DMS114 treated with DMSO at 0.1 percent for 48 hours (cell line): ENCODE measurements around the gene DUS3L.
"Not testable (repeated sequence)": the region's sequence is repeated elsewhere in the genome, so short reads cannot be mapped to it uniquely, and the experiment has no call there.

Source experiments
- DNase-seq: peaks from one replicate; lab custom pipeline; 2025; ENCODE audit not compliant: unreplicated experiment; lab: John Stamatoyannopoulos, UW

Gene DUS3L

DNA sequence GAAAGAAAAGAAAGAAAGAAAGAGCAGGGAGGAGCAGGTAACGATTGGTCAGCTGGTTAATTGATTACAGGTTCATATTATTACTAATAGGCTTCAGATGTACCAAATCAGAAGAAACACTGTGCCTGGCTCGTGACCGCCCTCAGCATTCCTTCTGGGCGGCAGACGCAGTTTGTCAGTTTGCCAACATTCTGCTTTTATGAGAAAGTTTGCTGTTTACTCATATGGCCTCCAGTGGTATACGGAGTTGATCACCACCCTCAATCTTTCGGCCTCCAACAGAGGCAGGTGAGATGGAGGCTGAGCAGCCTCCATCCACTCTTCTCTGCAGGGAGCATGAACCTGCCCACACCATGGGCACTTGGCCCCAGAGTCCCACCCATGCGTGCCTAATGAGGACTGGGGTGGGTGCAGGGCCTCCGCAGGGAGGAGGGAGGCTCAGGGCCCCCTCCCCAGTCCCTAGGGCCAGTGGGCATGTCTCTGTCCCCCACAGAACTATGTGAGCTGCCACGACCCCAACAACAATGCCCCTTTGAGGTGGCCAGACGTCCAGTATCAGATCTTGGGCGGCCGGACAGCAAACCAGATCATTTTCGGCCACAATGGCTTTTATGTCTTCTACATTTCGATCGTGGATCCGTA is 15.2 kb downstream of the DUS3L start:
- DNase-seq: no peak

DNA sequence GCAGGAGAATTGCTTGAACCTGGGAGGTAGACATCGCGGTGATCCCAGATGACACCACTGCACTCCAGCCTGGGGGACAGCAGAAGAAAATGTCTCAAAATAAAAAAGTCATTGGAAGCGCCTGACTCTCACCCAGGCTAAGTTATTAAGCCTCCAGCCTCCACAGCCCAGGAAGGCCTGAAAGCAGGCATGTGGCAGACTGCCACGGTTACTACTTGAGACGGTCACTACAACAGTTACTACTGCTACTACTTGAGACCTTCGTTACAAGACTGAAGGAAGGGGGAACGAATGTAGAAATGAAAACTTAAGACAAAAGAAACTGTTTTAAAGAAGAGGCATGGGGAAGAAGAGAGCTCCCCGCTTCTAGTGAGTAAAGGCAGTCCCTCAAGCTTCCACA is 16.0 kb downstream of the DUS3L start:
- DNase-seq: no peak

DNA sequence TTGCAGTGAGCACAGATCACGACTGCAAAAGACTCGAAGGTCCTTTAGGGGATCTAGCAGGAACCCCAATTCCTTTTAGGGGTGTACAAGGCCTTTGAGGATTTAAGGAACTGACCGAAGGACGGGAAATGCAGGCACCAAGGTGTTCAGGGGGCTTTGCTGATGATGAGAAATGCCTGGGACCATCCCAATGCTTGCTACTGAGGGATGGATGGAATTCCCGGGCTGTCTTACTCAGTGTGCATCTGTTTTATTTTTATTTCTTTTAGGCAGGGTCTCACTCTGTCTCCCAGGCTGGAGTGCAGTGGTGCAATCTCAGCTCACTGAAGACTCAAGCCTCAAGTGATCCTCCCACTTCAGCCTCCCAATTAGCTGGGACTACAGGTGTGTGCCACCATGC is 17.7 kb downstream of the DUS3L start:
- DNase-seq: no peak

DNA sequence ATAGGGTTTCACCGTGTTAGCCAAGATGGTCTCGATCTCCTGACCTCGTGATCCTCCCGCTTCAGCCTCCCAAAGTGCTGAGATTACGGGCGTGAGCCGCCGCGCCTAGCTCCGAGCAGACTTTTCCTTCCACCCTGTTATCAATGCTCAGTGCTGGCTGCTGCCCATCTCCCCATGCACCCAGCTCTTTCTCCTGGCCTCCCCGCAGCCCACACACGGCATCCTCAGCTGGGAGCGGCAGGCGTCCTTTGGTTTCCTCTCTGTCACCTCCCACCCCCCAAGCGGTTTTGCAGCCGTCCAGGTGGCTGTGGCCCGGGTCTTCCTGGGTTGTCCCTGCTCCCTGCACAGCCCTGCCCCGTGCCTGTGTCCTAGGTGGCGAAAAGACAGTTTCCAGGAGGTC is 18.5 kb downstream of the DUS3L start:
- no peak for DNase-seq

DNA sequence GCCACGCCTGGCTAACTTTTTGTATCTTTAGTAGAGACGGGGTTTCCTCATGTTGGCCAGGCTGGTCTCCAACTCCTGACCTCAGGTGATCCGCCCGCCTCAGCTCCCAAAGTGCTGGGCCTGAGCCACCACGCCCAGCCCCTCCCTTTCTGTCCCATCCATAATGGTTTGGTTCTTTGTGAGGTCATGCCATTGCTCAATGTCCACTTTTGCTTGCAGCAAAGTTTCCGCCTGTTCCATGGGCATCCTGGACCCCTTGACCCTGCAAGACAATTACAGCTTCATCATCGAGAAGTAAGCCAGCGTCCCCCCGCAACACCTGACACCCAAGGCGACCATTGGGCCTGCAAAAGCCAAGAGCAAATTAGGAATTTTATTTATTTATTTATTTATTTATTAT is 23.0 kb downstream of the DUS3L start:
- DNase-seq: no peak

DNA sequence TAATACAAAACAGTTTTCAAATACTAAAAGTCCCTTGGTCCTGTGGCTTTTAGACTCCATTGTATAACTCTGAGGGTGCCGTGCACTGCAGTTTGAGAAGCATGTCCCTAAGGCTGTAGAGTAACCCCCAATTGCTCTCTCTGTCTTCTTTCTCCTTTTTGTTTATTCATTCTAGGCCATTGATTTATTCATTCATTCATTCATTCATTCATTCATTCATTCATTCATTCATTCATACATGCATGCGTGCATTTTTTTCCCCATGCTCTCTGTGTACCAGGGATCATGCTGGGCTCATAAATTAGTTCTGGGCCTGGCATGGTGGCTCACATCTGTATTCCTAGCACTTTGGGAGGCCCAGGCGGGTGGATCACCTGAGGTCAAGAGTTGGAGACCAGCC is 25.7 kb downstream of the DUS3L start:
- no peak for DNase-seq

DNA sequence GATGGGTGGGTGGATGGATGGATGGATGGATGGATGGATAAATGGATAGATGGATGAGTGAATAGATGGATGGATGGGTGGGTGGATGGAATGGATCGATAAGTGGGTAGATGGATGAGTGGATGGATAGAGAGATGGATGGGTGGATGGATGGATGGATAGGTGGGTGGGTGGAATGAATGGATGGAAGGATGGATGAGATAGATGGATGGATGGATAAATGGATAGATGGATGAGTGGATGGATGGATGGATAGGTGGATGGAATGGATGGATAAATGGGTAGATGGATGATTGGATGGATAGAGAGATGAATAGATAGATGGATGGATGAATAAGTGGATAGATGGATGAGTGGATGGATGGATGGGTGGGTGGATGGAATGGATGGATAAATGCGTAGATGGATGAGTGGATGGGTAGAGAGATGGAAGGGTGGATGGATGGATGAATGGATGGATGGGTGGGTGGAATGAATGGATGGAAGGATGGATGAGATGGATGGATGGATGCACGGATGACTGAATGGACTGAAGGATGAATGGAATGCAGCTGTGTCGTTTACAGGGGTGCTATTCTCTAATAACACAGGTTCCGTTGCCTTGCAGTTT is 28.2 kb downstream of the DUS3L start:
- DNase-seq: no peak

DNA sequence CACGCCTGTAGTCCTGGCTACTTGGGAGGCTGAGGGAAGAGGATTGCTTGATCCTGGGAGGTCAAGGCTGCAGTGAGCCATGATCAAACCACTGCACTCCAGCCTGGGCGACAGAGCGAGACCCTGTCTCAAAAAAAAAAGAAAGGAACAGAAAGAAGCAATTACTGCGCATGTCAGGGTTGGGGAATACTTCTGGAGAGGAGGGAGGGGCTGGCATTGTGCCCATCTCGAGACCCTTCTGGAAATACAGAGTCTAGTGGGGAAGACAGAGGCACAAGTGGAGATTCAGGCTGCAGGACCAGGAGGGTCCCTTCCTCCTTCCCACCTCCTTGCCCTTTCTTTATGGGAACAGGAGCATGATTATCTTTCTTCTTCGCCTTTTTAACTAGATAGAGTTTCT is 37.2 kb downstream of the DUS3L start:
- no peak for DNase-seq

DNA sequence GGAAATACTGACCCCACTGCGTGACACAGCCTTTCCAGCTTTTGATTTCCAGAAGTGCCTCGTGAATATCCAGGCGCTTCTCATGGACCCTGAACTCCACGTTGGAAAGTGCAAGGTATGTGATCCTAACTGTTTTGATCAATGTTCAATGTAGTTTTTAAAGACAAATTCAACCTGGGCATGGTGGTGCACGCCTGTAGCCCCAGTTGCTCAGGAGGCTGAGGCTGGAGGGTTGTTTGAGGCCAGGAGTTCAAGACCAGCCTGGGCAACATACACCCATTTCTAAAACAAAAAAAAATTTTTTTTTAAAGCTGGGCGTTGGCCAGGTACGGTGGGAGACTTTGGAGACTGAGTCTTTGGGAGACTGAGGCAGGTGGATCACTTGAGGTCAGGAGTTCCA is 39.3 kb downstream of the DUS3L start:
- no peak for DNase-seq

DNA sequence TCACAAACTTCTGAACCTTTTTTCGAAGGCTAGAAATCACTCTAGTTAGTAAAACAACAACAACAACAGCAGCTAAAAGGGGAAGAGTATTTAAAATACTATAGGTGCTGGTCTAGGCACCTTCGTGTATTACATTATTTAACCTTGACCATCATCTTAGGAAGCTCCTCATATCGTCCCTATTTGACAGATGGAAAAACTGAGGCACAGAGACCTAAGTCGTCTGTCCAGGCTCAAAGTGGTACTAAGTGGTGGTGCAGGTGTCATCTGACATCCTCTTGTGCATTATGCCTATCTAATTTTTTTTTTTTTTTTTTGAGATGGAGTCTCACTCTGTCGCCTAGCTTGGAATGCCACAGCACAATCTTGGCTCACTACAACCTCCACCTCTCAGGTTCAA is 41.5 kb downstream of the DUS3L start:
- no peak for DNase-seq

DNA sequence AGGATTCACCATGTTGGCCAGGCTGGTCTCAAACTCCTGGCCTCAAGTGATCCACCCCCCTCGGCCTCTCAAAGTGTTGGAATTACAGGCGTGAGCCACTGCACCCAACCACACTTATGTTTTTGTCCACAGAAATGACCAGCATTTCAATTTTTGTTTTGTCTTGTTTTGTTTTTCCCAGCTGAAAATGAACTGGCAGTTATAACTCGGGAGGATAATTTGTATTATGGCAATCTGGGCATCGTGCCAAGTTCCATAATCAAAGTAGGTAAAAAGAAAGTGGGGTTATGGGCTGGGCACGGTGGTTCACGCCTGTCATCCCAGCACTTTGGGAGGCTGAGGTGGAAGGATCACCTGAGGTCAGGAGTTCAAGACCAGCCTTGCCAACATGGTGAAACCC is 42.0 kb downstream of the DUS3L start:
- not testable (repeated sequence) for DNase-seq

DNA sequence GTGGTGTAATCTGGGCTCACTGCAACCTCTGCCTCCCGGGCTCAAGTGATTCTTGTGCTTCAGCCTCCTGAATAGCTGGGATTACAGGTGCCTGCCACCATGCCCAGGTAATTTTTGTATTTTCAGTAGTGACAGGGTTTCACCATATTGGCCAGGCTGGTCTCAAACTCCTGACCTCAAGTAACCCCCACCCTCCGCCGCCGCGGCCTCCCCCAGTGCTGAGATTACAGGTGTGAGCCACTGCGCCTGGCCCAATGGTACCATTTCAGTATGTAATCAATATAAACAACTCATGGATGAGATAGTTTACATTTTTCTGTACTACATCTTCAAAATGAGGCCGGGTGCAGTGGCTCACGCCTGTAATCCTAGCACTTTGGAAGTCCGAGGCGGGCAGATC is 46.0 kb downstream of the DUS3L start:
- not testable (repeated sequence) for DNase-seq

DNA sequence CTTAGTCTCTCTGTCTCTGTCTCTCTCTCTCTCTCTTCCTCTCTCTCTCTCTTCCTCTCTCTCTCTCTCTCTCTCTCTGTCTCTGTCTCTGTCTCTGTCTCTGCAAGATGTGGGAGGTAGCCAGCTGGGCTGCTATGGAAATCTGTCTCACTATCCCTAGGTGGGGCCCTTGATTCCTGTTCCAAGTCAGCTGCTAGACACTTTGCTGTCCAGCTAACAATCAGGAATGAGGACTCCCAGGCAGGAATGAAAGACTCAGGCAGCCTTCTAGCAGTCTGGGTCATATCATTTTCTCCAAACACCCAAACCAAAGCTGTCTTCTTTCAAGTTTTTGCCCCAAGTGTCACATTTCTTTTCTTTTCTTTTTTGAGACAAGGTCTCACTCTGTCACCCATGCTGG is 47.3 kb downstream of the DUS3L start:
- DNase-seq: no peak

DNA sequence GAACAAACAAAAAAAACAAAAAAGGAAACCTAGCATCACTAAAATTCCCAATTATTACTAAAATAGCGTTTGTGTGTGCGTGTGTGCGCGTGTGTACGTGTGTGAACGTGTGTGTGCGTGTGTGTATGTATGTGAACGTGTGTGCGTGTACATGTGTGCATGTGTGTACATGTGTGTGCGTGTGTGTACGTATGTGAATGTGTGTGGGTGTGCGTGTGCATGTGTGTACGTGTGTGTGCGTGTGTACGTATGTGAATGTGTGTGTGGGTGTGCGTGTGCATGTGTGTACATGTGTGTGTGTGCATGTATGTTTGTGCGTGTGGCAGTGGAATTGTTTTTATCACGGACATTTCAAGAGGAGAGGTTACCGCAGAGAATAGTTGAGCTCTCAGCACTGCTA is 48.9 kb downstream of the DUS3L start:
- DNase-seq: no peak

DNA sequence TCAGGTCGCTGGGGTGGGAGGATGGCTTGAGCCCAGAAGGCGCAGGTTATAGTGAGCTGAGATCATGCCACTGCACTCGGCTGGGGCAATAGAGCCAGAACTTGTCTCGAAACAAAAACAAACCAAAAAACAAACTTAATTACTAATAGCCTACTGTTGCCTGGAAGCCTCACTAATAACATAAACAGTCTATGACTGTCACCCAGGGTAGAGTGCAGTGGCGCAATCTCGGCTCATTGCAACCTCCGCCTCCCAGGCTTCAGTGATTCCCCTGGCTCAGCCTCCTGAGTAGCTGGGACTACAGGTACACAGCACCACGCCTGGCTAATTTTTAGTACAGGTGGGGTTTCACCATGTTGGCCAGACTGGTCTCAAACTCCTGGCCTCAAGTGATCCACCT is 52.5 kb downstream of the DUS3L start:
- DNase-seq: no peak
